NCI-H748 (cell line): ENCODE results near the gene TAAR9.
A peak's percentile ranks its signal among the peaks of the same experiment; 100 is the strongest.

Source experiments
- DNase-seq: peaks from one replicate; lab custom pipeline; 2025; ENCODE audit not compliant: unreplicated experiment; lab: John Stamatoyannopoulos, UW

Gene TAAR9, protein sequence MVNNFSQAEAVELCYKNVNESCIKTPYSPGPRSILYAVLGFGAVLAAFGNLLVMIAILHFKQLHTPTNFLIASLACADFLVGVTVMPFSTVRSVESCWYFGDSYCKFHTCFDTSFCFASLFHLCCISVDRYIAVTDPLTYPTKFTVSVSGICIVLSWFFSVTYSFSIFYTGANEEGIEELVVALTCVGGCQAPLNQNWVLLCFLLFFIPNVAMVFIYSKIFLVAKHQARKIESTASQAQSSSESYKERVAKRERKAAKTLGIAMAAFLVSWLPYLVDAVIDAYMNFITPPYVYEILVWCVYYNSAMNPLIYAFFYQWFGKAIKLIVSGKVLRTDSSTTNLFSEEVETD

GRCh38 chr6:132537977-132538376 is at the start of gene TAAR9:
Gene TAAR9, plus strand, starts transcription at chr6:132538277. Its CDS starts 13 bp downstream, at chr6:132538290.
- no peak for DNase-seq

- no peak for DNase-seq
Observed at GRCh38 chr6:132489376-132489775, 48.7 kb upstream of the TAAR9 start.

DNA sequence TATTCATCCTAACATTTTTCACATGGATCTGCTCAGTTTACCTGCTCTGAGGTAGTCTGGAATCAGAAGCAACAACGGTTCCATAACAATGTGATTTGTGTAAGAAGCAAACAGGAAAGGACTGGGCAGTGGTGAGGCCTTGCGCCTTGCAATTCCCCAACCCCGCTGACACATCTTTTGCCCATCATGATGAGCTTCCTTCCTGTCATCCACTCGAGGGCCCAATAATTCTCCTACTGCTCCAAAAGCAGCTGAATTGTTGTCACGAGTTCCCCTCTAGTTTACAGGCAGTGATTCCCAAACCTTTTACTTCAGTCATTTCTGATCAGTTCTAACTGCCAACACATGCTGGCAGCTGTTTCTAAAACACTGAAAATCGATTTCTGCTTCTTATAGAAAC is 48.1 kb upstream of the TAAR9 start:
- DNase-seq: no peak

GRCh38 chr6:132490478-132491204 is 47.4 kb upstream of the TAAR9 start:
- no peak for DNase-seq

DNA sequence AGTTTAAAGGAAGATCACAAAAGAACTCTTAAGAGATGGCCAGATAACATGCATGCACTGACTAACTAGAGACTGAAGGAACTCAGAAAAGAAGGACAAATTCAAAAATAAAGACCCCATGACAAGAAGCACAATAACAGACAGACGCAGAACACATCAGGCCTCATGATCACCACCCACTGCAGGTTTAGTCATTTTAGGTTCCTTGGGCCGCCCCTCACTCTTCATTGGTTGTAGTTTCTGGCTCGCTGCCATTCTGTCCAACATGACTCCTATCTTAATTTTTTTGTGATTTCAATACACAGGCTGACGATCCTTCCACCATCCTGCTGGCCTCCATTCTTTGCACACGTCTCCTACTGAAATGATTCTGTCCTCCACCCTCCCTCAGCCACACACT is 46.8 kb upstream of the TAAR9 start:
- DNase-seq: no peak

DNA sequence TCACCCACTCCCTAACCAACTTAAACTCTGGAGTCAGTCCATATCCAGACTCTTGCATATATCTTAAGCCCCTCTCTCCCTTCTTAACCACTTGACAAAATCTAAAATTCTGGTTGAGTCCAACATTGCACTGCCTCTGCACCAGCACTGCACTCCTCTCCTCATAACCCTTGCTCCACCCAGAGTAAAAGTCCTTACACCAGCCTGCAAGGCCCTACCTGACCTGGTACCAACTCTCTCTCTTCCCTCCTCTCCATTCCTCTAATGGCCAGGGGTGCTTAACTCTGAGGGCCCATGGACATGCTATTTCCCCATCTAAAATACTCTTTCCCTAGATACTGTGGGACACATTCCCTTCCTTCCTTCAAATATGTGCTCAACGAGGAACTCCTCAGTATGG is 46.2 kb upstream of the TAAR9 start:
- DNase-seq: no peak

GRCh38 chr6:132494954-132495353 is 43.1 kb upstream of the TAAR9 start:
- no peak for DNase-seq

GRCh38 chr6:132495604-132496079 is 42.4 kb upstream of the TAAR9 start:
- DNase-seq: no peak

- DNase-seq: no peak
Observed at GRCh38 chr6:132496519-132497180, 41.4 kb upstream of the TAAR9 start.

DNA sequence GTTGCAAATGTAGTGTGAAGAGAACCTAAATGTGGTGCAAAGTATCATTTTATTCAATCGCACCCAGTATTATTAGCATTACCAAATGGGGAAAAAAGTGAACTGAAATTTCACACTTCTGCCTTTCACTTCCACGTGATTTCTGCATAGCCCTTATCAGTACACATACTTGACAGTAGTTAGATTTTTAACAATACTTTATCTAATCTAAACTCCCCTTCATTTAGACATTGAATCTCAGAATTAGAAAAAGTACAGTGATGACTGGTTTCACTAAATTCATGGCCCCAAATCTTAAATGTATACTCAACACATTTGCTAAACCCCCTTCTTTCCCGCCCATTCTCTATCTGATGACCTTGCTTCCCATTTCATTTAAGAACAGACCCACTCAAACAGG is 39.4 kb upstream of the TAAR9 start:
- no peak for DNase-seq

DNA sequence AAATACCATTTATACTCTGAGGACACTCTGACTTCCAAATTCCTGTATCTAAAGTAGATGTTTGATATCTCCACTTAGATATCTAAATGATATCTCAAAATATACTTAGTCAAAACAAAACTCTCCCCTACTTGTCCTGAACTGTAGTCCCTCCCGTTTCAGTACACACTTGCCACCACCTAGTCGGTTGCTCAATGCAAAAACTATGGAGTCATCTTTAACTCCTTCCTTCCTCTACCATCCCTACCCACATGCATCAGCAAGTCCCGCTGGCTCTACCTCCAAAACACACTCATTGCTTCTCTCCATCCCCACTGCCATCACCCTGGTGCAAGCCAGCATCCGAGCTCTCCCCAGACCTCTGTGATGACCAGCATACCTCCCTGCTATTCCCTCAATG is 38.3 kb upstream of the TAAR9 start:
- DNase-seq: no peak

GRCh38 chr6:132504757-132505156 is 33.3 kb upstream of the TAAR9 start:
- no peak for DNase-seq

DNA sequence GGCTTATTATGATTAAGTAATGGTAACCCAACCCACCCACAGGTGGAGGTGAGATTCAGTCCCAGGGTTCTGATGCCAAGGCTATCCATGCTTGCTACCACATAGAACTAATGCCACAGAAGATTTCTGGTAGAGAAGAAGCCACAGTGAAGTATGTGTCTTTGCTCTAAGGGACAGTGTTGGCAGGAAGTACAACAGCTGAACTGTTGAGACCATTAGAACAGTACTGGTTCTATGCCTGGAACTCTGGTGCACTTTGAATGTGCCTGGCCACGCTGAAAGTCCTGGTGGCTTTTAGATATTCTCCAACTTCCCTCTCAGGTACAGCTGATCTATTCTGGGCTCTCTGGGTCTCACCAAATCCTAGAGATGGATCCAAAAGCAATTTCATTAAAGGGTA is 32.9 kb upstream of the TAAR9 start:
- no peak for DNase-seq

GRCh38 chr6:132506461-132506860 is 31.6 kb upstream of the TAAR9 start:
- DNase-seq: no peak

DNA sequence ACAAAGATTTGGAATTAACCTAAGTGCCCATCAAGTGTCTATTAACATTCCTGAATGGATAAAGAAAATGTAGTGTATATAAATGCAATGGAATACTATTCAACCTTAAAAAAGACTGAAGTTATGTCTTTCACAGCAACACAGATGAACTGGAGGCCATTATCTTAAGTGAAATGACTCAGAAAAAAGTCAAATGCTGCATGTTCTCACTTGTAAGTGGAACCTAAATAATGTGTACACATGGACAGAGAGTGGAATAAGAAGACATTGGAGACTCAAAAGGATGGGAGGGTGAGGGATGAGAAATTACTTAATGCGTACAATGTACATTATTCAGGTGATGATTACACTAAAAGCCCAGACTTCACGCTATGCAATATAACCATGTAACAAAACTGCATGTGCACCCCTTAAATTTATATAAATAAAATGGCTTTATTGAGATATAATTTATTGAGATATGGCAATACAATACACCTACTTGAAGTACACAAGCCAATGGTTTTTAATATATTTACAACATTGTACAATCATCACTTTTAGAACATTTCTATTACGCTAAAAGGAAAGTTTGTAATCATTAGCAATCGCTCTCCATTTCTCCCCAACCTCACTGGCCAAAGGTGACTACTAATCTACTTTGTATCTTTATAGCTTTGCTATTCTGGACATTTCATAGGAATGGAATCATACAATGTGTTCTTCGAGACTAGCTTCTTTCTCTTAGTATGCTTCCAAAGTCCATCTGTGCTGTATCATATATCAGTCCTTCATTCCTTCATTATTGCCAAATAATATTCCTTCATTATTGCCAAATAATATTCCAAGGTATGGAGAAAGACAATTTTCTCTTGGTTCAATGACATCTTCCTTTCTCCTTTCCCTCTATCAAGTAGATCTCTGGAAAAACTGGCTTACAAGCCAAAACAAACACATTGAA is 30.9 kb upstream of the TAAR9 start:
- DNase-seq: no peak

- no peak for DNase-seq
Observed at GRCh38 chr6:132511210-132511830, 26.8 kb upstream of the TAAR9 start.

- no peak for DNase-seq
Observed at GRCh38 chr6:132511831-132512220, 26.3 kb upstream of the TAAR9 start.

DNA sequence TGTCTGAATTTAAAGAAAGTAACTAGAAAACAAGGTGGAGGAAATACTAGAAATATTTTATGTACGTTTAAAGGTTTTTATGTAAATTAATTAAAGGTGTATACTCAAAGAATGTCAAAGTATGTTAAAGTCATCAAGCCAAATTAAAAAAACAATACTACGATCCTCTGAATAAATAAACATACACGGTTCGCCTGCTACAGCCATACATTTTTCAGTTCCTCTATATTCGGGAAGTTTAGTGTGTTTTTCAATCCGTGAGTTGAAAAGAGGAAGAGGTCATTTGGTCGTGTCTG is 25.8 kb upstream of the TAAR9 start:
- DNase-seq: no peak

GRCh38 chr6:132512638-132513632 is 25.1 kb upstream of the TAAR9 start, which contains the start of gene STX7:
Gene STX7, minus strand, starts transcription at chr6:132513116. Its CDS starts 9,586 bp downstream, at chr6:132503530.
- DNase-seq: peak; percentile 91
